HG03439 (cell line): ENCODE results near the gene FBXO7.

Experiments
- ATAC-seq: cut with Tn5 transposase; IDR thresholded peaks from one replicate; pipeline ENCODE4 v1.9.1; 2021; ENCODE audit warnings: mild to moderate bottlenecking, moderate library complexity; ENCODE audit not compliant: unreplicated experiment

Gene FBXO7

GRCh38 chr22:32489377-32489776 lies 14.8 kb downstream of the FBXO7 start:
- no peak for ATAC-seq

- no peak for ATAC-seq
Measured at GRCh38 chr22:32490279-32490678, 15.7 kb downstream of the FBXO7 start.

- no peak for ATAC-seq
Measured at GRCh38 chr22:32492111-32492510, 17.5 kb downstream of the FBXO7 start.

GRCh38 chr22:32493551-32493950 lies 18.9 kb downstream of the FBXO7 start:
- ATAC-seq, result no peak

GRCh38 chr22:32494971-32495370 lies 20.4 kb downstream of the FBXO7 start:
- ATAC-seq, result no peak

GRCh38 chr22:32499666-32500065 lies 25.1 kb downstream of the FBXO7 start:
- ATAC-seq, result no peak

- ATAC-seq, result no peak
Measured at GRCh38 chr22:32501836-32502752, 27.5 kb downstream of the FBXO7 start.

GRCh38 chr22:32509045-32509444 lies 34.4 kb downstream of the FBXO7 start:
- ATAC-seq, result no peak

- no peak for ATAC-seq
Measured at GRCh38 chr22:32511274-32511673, 36.7 kb downstream of the FBXO7 start.

- ATAC-seq, result no peak
Measured at GRCh38 chr22:32511776-32512175, 37.2 kb downstream of the FBXO7 start.

GRCh38 chr22:32512267-32512982 lies 37.8 kb downstream of the FBXO7 start:
- no peak for ATAC-seq

GRCh38 chr22:32515084-32515483 lies 40.5 kb downstream of the FBXO7 start:
- no peak for ATAC-seq

GRCh38 chr22:32517488-32517887 lies 42.9 kb downstream of the FBXO7 start:
- ATAC-seq, result no peak

GRCh38 chr22:32517921-32518320 lies 43.3 kb downstream of the FBXO7 start:
- no peak for ATAC-seq

GRCh38 chr22:32518381-32518780 lies 43.8 kb downstream of the FBXO7 start:
- ATAC-seq, result no peak

- ATAC-seq, result no peak
Measured at GRCh38 chr22:32518848-32519247, 44.2 kb downstream of the FBXO7 start.

GRCh38 chr22:32520612-32521011 lies 46.0 kb downstream of the FBXO7 start:
- ATAC-seq, result no peak

- ATAC-seq, result no peak
Measured at GRCh38 chr22:32522237-32522636, 47.6 kb downstream of the FBXO7 start.

GRCh38 chr22:32527756-32528155 lies 53.1 kb downstream of the FBXO7 start:
- ATAC-seq, result no peak

- ATAC-seq, result no peak
Measured at GRCh38 chr22:32528316-32528715, 53.7 kb downstream of the FBXO7 start.

GRCh38 chr22:32528984-32529982 lies 54.7 kb downstream of the FBXO7 start:
- no peak for ATAC-seq
